Measurements from ENCODE around the gene ARNT2.

ARNT2 gene

GRCh38 chr15:80442728-80443403 lies 38.7 kb downstream of the ARNT2 start:
- DNase-seq (ENCODE audit: low read depth): no peak

- DNase-seq (ENCODE audit: low read depth): no peak
Observed at GRCh38 chr15:80444680-80445251, 40.6 kb downstream of the ARNT2 start.

GRCh38 chr15:80445300-80446041 lies 41.3 kb downstream of the ARNT2 start:
- DNase-seq (ENCODE audit: low read depth): no peak

GRCh38 chr15:80447077-80447476 lies 42.9 kb downstream of the ARNT2 start:
- no peak for DNase-seq (ENCODE audit: low read depth)

GRCh38 chr15:80449825-80450224 lies 45.6 kb downstream of the ARNT2 start:
- DNase-seq (ENCODE audit: low read depth): no peak

- DNase-seq (ENCODE audit: low read depth): no peak
Observed at GRCh38 chr15:80450811-80451321, 46.7 kb downstream of the ARNT2 start.

GRCh38 chr15:80452166-80452565 lies 48.0 kb downstream of the ARNT2 start:
- no peak for DNase-seq (ENCODE audit: low read depth)

- no peak for DNase-seq (ENCODE audit: low read depth)
Observed at GRCh38 chr15:80455051-80455648, 51.0 kb downstream of the ARNT2 start.

- peak; percentile 21 for DNase-seq (ENCODE audit: low read depth)
Observed at GRCh38 chr15:80455668-80456442, 51.7 kb downstream of the ARNT2 start.

GRCh38 chr15:80456517-80457492 lies 52.6 kb downstream of the ARNT2 start:
- no peak for DNase-seq (ENCODE audit: low read depth)

- no peak for DNase-seq (ENCODE audit: low read depth)
Observed at GRCh38 chr15:80457896-80458295, 53.7 kb downstream of the ARNT2 start.

GRCh38 chr15:80458580-80458979 lies 54.4 kb downstream of the ARNT2 start:
- no peak for DNase-seq (ENCODE audit: low read depth)

- no peak for DNase-seq (ENCODE audit: low read depth)
Observed at GRCh38 chr15:80459380-80459779, 55.2 kb downstream of the ARNT2 start.

- DNase-seq (ENCODE audit: low read depth): no peak
Observed at GRCh38 chr15:80459818-80460217, 55.6 kb downstream of the ARNT2 start.

- DNase-seq (ENCODE audit: low read depth): no peak
Observed at GRCh38 chr15:80461356-80462095, 57.3 kb downstream of the ARNT2 start.

- no peak for DNase-seq (ENCODE audit: low read depth)
Observed at GRCh38 chr15:80462111-80462510, 57.9 kb downstream of the ARNT2 start.

GRCh38 chr15:80462836-80463512 lies 58.8 kb downstream of the ARNT2 start:
- no peak for DNase-seq (ENCODE audit: low read depth)

- DNase-seq (ENCODE audit: low read depth): no peak
Observed at GRCh38 chr15:80464951-80465625, 60.9 kb downstream of the ARNT2 start.

GRCh38 chr15:80465626-80466005 lies 61.4 kb downstream of the ARNT2 start:
- no peak for DNase-seq (ENCODE audit: low read depth)
